ENCODE results near the gene KCNIP4. TPM values are rescaled to one million over a fixed set of nuclear protein-coding genes. Genes with fewer than 3 reads are reported as not detected.

Gene KCNIP4
- polyA plus RNA-seq, 3 donors: 0.09 to 0.25 TPM; not detected in 1

GRCh38 chr4:21757248-21757647 lies 191.3 kb downstream of the KCNIP4 start:
- Histone ChIP-seq H3K79me2 (ENCODE audit: insufficient read depth, low read length) (no peaks in the 10 kb centered on the region), H3K27ac (ENCODE audit: low read depth in 1 of 2, low read length in 2 of 2) (no peak overlapping the region), H3K27me3 (ENCODE audit: control insufficient read depth in 2 of 2, insufficient read depth in 2 of 2, low read length in 2 of 2) (no peaks in the 10 kb centered on the region), H3K9me3 (replicated peaks in 1 of 2; ENCODE audit: control insufficient read depth in 1 of 2, insufficient read depth in 1 of 2, low read length in 2 of 2) (no peaks in the 10 kb centered on the region), H3K9ac (ENCODE audit: insufficient read depth, low read length, poor library complexity, severe bottlenecking) (no peak overlapping the region), H3K4me3 (replicated peaks in 1 of 3; ENCODE audit: low read depth in 2 of 3, low read length in 3 of 3) (no peak overlapping the region), H3K4me2 (replicated peaks; ENCODE audit: extremely low read depth, low read length, poor library complexity, severe bottlenecking) (no peak overlapping the region), H2AFZ (ENCODE audit: insufficient read depth, low read depth, low read length, poor library complexity, severe bottlenecking) (no peak overlapping the region), H4K20me1 (ENCODE audit: insufficient read depth, low read length) (no peaks in the 10 kb centered on the region), H3K36me3 (replicated peaks in 1 of 2; ENCODE audit: control insufficient read depth in 1 of 2, insufficient read depth in 2 of 2, low read length in 2 of 2) (no peaks in the 10 kb centered on the region), H3K4me1 (ENCODE audit: control insufficient read depth in 1 of 2, insufficient read depth in 2 of 2, low read length in 2 of 2) (no peaks in the 10 kb centered on the region)
- Mint-ChIP-seq H3K27ac (no peak overlapping the region), H3K27me3 (ENCODE audit: low read depth in 3 of 3) (peaks cover 0 to 3% (median 0%) of the 10 kb centered on the region in 3 donors), H3K9me3 (peaks cover 0 to 2% (median 0%) of the 10 kb centered on the region in 7 donors), H3K4me3 (no peak overlapping the region), H3K36me3 (no peaks in the 10 kb centered on the region), H3K4me1 (no peaks in the 10 kb centered on the region)
- TF ChIP-seq CTCF (IDR thresholded peaks at IDR 0.05): no peak
- intact Hi-C loops (cut with micrococcal nuclease): no loop called here
- no peak for DNase-seq
- no CpG with 5 or more reads among the region's 2 CpGs for WGBS (ENCODE audit: insufficient coverage)

- Histone ChIP-seq H3K9ac (ENCODE audit: insufficient read depth, low read length, poor library complexity, severe bottlenecking) (no peak overlapping the region), H3K4me1 (ENCODE audit: control insufficient read depth in 1 of 2, insufficient read depth in 2 of 2, low read length in 2 of 2) (no peaks in the 10 kb centered on the region), H3K4me3 (replicated peaks in 1 of 3; ENCODE audit: low read depth in 2 of 3, low read length in 3 of 3) (no peak overlapping the region), H3K79me2 (ENCODE audit: insufficient read depth, low read length) (no peaks in the 10 kb centered on the region), H3K9me3 (replicated peaks in 1 of 2; ENCODE audit: control insufficient read depth in 1 of 2, insufficient read depth in 1 of 2, low read length in 2 of 2) (no peaks in the 10 kb centered on the region), H2AFZ (ENCODE audit: insufficient read depth, low read depth, low read length, poor library complexity, severe bottlenecking) (no peak overlapping the region), H3K36me3 (replicated peaks in 1 of 2; ENCODE audit: control insufficient read depth in 1 of 2, insufficient read depth in 2 of 2, low read length in 2 of 2) (no peaks in the 10 kb centered on the region), H3K4me2 (replicated peaks; ENCODE audit: extremely low read depth, low read length, poor library complexity, severe bottlenecking) (no peak overlapping the region), H3K27ac (ENCODE audit: low read depth in 1 of 2, low read length in 2 of 2) (no peak overlapping the region), H3K27me3 (ENCODE audit: control insufficient read depth in 2 of 2, insufficient read depth in 2 of 2, low read length in 2 of 2) (no peaks in the 10 kb centered on the region), H4K20me1 (ENCODE audit: insufficient read depth, low read length) (no peaks in the 10 kb centered on the region)
- Mint-ChIP-seq H3K27ac (no peak overlapping the region), H3K4me1 (no peaks in the 10 kb centered on the region), H3K4me3 (no peak overlapping the region), H3K27me3 (ENCODE audit: low read depth in 3 of 3) (peaks cover 0 to 6% (median 1%) of the 10 kb centered on the region in 3 donors), H3K9me3 (peaks cover 0 to 2% (median 0%) of the 10 kb centered on the region in 7 donors), H3K36me3 (no peaks in the 10 kb centered on the region)
- intact Hi-C loops (cut with micrococcal nuclease): no loop called here
- WGBS (ENCODE audit: insufficient coverage): 94% methylated on average over 3 of the region's 3 CpGs
- no peak for DNase-seq
- no peak for TF ChIP-seq CTCF (IDR thresholded peaks at IDR 0.05)
These were observed 195.3 kb downstream of the KCNIP4 start for GRCh38 chr4:21753084-21753760.

Measured in CD14-positive monocyte (primary cell).